Testis (tissue), 3 donors: ENCODE measurements around the gene ACOX3. TPM values are rescaled to one million over a fixed set of nuclear protein-coding genes. Genes with fewer than 3 reads are reported as not detected.
A peak's percentile ranks its signal among the peaks of the same experiment; 100 is the strongest.

Source experiments
- DNase-seq: peaks from one replicate; pipeline ENCODE4 v3.0.0-alpha.2; 2019
- H3K27ac ChIP-seq, 2 donors: fragments of 200-600 bp; sonication (generic); one replicate each; pipeline ENCODE4 v1.5.1; 2019
- H3K27me3 ChIP-seq: fragments of 200-600 bp; sonication (generic); one replicate; pipeline ENCODE4 v1.5.1; 2019
- H3K36me3 ChIP-seq: fragments of 200-600 bp; sonication (generic); one replicate; pipeline ENCODE4 v1.5.1; 2017; ENCODE audit warnings: low read depth; ENCODE audit errors: missing control alignments
- H3K4me1 ChIP-seq: fragments of 200-600 bp; sonication (generic); one replicate; pipeline ENCODE4 v1.5.1; 2019
- H3K4me3 ChIP-seq, 2 donors: fragments of 200-600 bp; sonication (generic); one replicate each; pipeline ENCODE4 v1.5.1; 2017 to 2019
- H3K9me3 ChIP-seq: fragments of 200-600 bp; sonication (generic); one replicate; pipeline ENCODE4 v1.5.1; 2017
- CTCF ChIP-seq, 3 experiments: fragments of 450-650 bp in 2 of 3; fragments of 200-600 bp in 1 of 3; sonication (generic) in 1 of 3; IDR thresholded peaks; one replicate each; pipeline ENCODE4 v1.5.1; 2016 to 2019; ENCODE audit warnings: antibody characterized with exemption in 3 of 3, mild to moderate bottlenecking in 2 of 3, moderate library complexity in 1 of 3
- POLR2A ChIP-seq: fragments of 450-650 bp; IDR thresholded peaks from one replicate; pipeline ENCODE4 v1.6.1; 2017; ENCODE audit warnings: antibody characterized with exemption, mild to moderate bottlenecking, moderate library complexity
- WGBS, 2 donors: methylation state at CpG; one replicate each; pipeline ENCODE4 v1.1.5; 2018; 5-methylcytosine and 5-hydroxymethylcytosine counted together
- intact Hi-C: fragments of 100-400 bp; cut with DNase I; formaldehyde crosslinking; loops from one replicate; pipeline ENCODE4 v1.15.1; 2023; ENCODE audit warnings: low total_unique reads
- polyA plus RNA-seq: library from polyadenylated mRNA; stranded (reverse); fragments of 350-450 nt; fragmentation: Illumina TruSeq; extraction: RNeasy Lipid Tissue Mini Kit (QIAGEN cat#74804); gene quantifications from one replicate; pipeline ENCODE4 v1.2.3, GENCODE V29; 2014; ENCODE audit warnings: low read depth, low replicate concordance; ENCODE audit not compliant: insufficient read depth
- total RNA-seq, 2 donors: library from RNA; depleted of rRNA; stranded (reverse); fragments of >200 nt; gene quantifications; one replicate each; pipeline ENCODE4 v1.2.3, GENCODE V29; 2016

The ACOX3 gene
- total and polyA plus RNA-seq, 3 donors from 2014 or later, result 8.6 to 35.9 (median 29.8) TPM

GRCh38 chr4:8469550-8469949, 29.0 kb upstream of the ACOX3 start:
- Histone ChIP-seq H3K4me3 (no peak overlapping the region), H3K27me3 (no peaks in the 10 kb centered on the region), H3K36me3 (no peaks in the 10 kb centered on the region), H3K4me1 (peaks cover 23% of the 10 kb centered on the region), H3K27ac (no peak overlapping the region), H3K9me3 (no peaks in the 10 kb centered on the region)
- 83 to 91% methylated on average over 12 to 14 of the region's 14 CpGs for WGBS, 2 donors
- DNase-seq, result no peak
- intact Hi-C loops, result no loop called here
- TF ChIP-seq POLR2A (no peak), CTCF (IDR thresholded peaks at IDR 0.05) (no peak)

GRCh38 chr4:8468746-8469535, 28.4 kb upstream of the ACOX3 start:
- Histone ChIP-seq H3K4me1 (peaks cover 18% of the 10 kb centered on the region), H3K9me3 (no peaks in the 10 kb centered on the region), H3K27me3 (no peaks in the 10 kb centered on the region), H3K4me3 (no peak overlapping the region), H3K36me3 (no peaks in the 10 kb centered on the region), H3K27ac (no peak overlapping the region)
- peak; percentile 73 for DNase-seq
- 47 to 49% methylated on average over 19 to 21 of the region's 21 CpGs for WGBS, 2 donors
- intact Hi-C loops, result no loop called here
- no peak for TF ChIP-seq POLR2A
- TF ChIP-seq CTCF (IDR thresholded peaks at IDR 0.05), result peak; percentile 76 to 89 (median 82)

GRCh38 chr4:8467016-8467415, 26.5 kb upstream of the ACOX3 start:
- no peaks in the 10 kb centered on the region for H3K9me3 ChIP-seq
- no peak for TF ChIP-seq POLR2A
- no peak for TF ChIP-seq CTCF (IDR thresholded peaks at IDR 0.05)
- WGBS, 2 donors, result 89 to 92% methylated on average over 14 to 18 of the region's 18 CpGs
- intact Hi-C loops, result no loop called here
- H3K4me1 ChIP-seq, result peaks cover 1% of the 10 kb centered on the region
- no peak for DNase-seq
- no peak overlapping the region for H3K27ac ChIP-seq
- H3K4me3 ChIP-seq, result no peak overlapping the region
- no peaks in the 10 kb centered on the region for H3K27me3 ChIP-seq
- no peaks in the 10 kb centered on the region for H3K36me3 ChIP-seq

- intact Hi-C loops, result no loop called here
- Histone ChIP-seq H3K36me3 (no peaks in the 10 kb centered on the region), H3K27ac (no peak overlapping the region), H3K9me3 (no peaks in the 10 kb centered on the region), H3K4me3 (no peak overlapping the region), H3K4me1 (no peaks in the 10 kb centered on the region), H3K27me3 (no peaks in the 10 kb centered on the region)
- DNase-seq, result no peak
- 77 to 78% methylated on average over 16 to 30 of the region's 31 CpGs for WGBS, 2 donors
- TF ChIP-seq CTCF (IDR thresholded peaks at IDR 0.05), result no peak
- TF ChIP-seq POLR2A, result no peak
These were observed 25.4 kb upstream of the ACOX3 start for GRCh38 chr4:8465615-8466611.
